ENCODE measurements around the gene ZRANB3.

The ZRANB3 gene

DNA sequence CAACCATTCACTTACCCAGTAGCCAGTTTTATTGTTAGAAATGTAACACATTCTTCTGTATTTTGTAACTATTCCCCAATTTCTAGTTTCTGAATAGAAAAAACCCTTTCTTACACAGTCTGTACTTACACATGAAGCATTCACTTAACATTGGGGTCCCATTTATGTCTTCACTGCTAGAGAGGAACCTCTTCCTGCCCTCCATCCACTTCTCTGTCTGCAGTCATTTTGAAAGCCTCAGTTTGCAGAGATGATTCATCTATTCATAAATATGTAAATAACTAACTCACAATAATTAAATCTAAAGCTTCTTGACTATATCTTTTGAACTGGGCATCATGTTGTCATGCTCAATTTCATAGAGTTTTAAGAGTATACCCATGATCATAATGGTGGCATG, 55.9 kb downstream of the ZRANB3 start:
- Histone ChIP-seq H3K9me3 (ENCODE audit: control insufficient read depth, insufficient read depth, low read depth, low read length) (no peaks in the 10 kb centered on the region), H3K27ac (ENCODE audit: extremely low read depth, low read depth, low read length) (no peak overlapping the region), H3K4me1 (ENCODE audit: control insufficient read depth, insufficient read depth, low read length) (no peaks in the 10 kb centered on the region), H3K4me3 (ENCODE audit: low read depth, low read length) (no peak overlapping the region), H3K36me3 (ENCODE audit: control insufficient read depth in 2 of 2, insufficient read depth in 1 of 2, low read length in 2 of 2) (no peaks in the 10 kb centered on the region; a peak in 1 of 3 replicates)
- TF ChIP-seq ZNF530 (tag by site-specific recombination; IDR thresholded peaks at IDR 0.05; ENCODE audit: low read depth) = no peak
- TF ChIP-seq REPIN1 (tag by site-specific recombination; IDR thresholded peaks at IDR 0.05; ENCODE audit: low read depth) = no peak
- TF ChIP-seq ZNF776 (tag by site-specific recombination; IDR thresholded peaks at IDR 0.05; ENCODE audit: borderline replicate concordance) = no peak
- no peak for TF ChIP-seq ZNF335 (tag by site-specific recombination; conservative IDR thresholded peaks at IDR 0.05)
- no peak for TF ChIP-seq ZNF549 (tag by site-specific recombination; IDR thresholded peaks at IDR 0.05)
- no peak for TF ChIP-seq ZNF24 (tag by site-specific recombination; IDR thresholded peaks at IDR 0.05)
- TF ChIP-seq TRIM28 (IDR thresholded peaks at IDR 0.05; ENCODE audit: borderline replicate concordance, low read length) = no peak
- TF ChIP-seq ZBTB48 (tag by site-specific recombination; IDR thresholded peaks at IDR 0.05) = no peak
- TF ChIP-seq ZNF157 (tag by site-specific recombination; IDR thresholded peaks at IDR 0.05) = no peak
- TF ChIP-seq ZNF658 (tag by site-specific recombination; IDR thresholded peaks at IDR 0.05) = no peak
- ChIA-PET CTCF (interaction anchor here (0.5 to 3.6 kb wide), 2 partner anchors 35 to 234 kb away, joined by 4 to 32 read pairs; no protein-coding TSS in a partner anchor), POLR2A (no interaction called here)

DNA sequence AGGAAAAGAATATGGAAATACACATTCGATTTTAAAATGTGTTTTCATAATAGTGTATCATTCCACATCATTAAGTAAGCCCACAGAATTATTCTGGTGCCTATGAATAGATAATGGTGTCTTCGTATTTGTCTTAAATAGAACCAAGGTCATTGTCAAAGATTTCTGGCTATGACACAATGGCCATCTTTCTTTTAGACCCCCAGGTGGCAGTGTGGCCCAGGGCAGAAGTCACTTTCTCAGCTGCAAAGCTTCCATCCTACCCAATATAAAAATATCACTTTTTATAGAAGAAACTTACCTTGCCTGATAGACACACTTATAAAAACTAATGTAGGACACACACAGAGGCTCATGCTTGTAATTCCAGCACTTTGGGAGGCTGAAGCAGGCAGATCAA, 57.5 kb downstream of the ZRANB3 start:
- no peak for TF ChIP-seq PRDM6 (tag by site-specific recombination; IDR thresholded peaks at IDR 0.05)
- TF ChIP-seq ZNF677 (tag by site-specific recombination; IDR thresholded peaks at IDR 0.05) = no peak
- no peak for TF ChIP-seq ZNF311 (tag by site-specific recombination; IDR thresholded peaks at IDR 0.05; ENCODE audit: borderline replicate concordance)
- TF ChIP-seq OVOL3 (tag by site-specific recombination; IDR thresholded peaks at IDR 0.05) = no peak
- TF ChIP-seq ZNF654 (tag by site-specific recombination; IDR thresholded peaks at IDR 0.05; ENCODE audit: low read depth) = peak; percentile 20; the same call in 1 of the 2 replicates
- no peak for TF ChIP-seq MYNN (tag by site-specific recombination; IDR thresholded peaks at IDR 0.05; ENCODE audit: borderline replicate concordance)
- POLR2A ChIA-PET = no interaction called here
- no peaks in the 10 kb centered on the region for H3K9me3 ChIP-seq (ENCODE audit: control insufficient read depth, insufficient read depth, low read depth, low read length)

DNA sequence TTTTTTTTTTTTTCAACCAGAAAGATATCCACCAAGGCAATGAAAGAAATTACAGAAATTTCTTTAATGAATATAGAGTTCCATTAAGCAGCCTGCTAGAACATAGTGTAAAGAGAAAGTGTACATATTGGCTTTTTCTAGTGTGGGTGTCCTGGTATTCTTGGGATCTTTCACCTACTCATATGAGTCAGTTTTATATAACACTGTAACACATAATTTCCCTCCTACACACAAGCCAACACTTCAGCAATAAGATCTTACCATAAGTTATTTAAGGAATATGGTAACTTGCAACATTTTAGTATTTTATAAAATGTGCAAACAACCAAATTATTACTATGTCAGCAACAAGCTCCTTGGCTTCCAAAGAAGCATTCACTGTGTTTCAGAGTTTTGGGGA, 59.9 kb downstream of the ZRANB3 start:
- no peaks in the 10 kb centered on the region for H3K9me3 ChIP-seq (ENCODE audit: control insufficient read depth, insufficient read depth, low read depth, low read length)
- no peak overlapping the region for H3K4me3 ChIP-seq (ENCODE audit: low read depth, low read length)
- H3K4me1 ChIP-seq (ENCODE audit: control insufficient read depth, insufficient read depth, low read length) = no peaks in the 10 kb centered on the region
- no peak overlapping the region for H3K27ac ChIP-seq (ENCODE audit: extremely low read depth, low read depth, low read length)
- ChIA-PET POLR2A (no interaction called here), CTCF (interaction anchor here (0.6 to 0.8 kb wide), 3 partner anchors 115 to 238 kb away, joined by 3 to 5 read pairs (median 3); no protein-coding TSS in a partner anchor)
- no peaks in the 10 kb centered on the region; a peak in 1 of 3 replicates for H3K36me3 ChIP-seq (ENCODE audit: control insufficient read depth in 2 of 2, insufficient read depth in 1 of 2, low read length in 2 of 2)
- TF ChIP-seq ZNF335 (tag by site-specific recombination; conservative IDR thresholded peaks at IDR 0.05) (no peak), ZFHX2 (tag by site-specific recombination; conservative IDR thresholded peaks at IDR 0.05) (0 out of 2 replicates have a peak, but pooled peaks have one; percentile 10), HOXA7 (CRISPR knock-in tag; IDR thresholded peaks at IDR 0.05; ENCODE audit: borderline replicate concordance) (no peak)

More for the DNA sequence above, 57.5 kb downstream of the ZRANB3 start:
- no peaks in the 10 kb centered on the region; a peak in 1 of 3 replicates for H3K36me3 ChIP-seq (ENCODE audit: control insufficient read depth in 2 of 2, insufficient read depth in 1 of 2, low read length in 2 of 2)
- CTCF ChIA-PET = interaction anchor here (0.6 to 3.6 kb wide), 11 partner anchors 25 to 470 kb away, joined by 3 to 32 read pairs (median 4); no protein-coding TSS in a partner anchor
- H3K4me1 ChIP-seq (ENCODE audit: control insufficient read depth, insufficient read depth, low read length) = no peaks in the 10 kb centered on the region
- H3K4me3 ChIP-seq (ENCODE audit: low read depth, low read length) = no peak overlapping the region
- H3K27ac ChIP-seq (ENCODE audit: extremely low read depth, low read depth, low read length) = no peak overlapping the region

DNA sequence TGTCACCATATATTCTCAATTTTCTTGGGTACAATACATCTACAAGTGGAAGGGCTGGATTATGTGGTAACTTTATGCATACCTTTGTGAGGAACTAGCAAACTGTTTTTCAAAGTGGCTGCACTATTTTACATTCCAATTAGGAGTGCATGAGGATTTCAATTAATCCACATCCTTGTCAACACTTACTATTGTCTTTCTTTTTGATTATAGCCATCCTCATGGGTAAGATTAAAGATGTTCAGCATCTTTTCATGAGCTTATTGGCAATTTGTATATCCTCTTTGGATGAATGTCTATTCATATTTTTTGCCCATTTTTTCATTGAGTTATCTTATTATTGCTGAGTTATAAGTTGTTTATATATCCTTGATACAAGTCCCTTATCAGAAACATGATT, 73.7 kb downstream of the ZRANB3 start:
- Histone ChIP-seq H3K4me3 (ENCODE audit: low read depth, low read length) (no peak overlapping the region), H3K9me3 (ENCODE audit: control insufficient read depth, insufficient read depth, low read depth, low read length) (no peaks in the 10 kb centered on the region), H3K4me1 (ENCODE audit: control insufficient read depth, insufficient read depth, low read length) (no peaks in the 10 kb centered on the region), H3K27ac (ENCODE audit: extremely low read depth, low read depth, low read length) (no peak overlapping the region), H3K36me3 (ENCODE audit: control insufficient read depth in 2 of 2, insufficient read depth in 1 of 2, low read length in 2 of 2) (no peaks in the 10 kb centered on the region)
- ChIA-PET CTCF (no interaction called here), POLR2A (no interaction called here)
- TF ChIP-seq ZNF670 (tag by site-specific recombination; IDR thresholded peaks at IDR 0.05; ENCODE audit: low read depth) = no peak
- TF ChIP-seq HOXC10 (CRISPR knock-in tag; IDR thresholded peaks at IDR 0.05) = no peak
- TF ChIP-seq ZFP69B (tag by site-specific recombination; IDR thresholded peaks at IDR 0.05) = no peak
- no peak for TF ChIP-seq TRIM28 (IDR thresholded peaks at IDR 0.05; ENCODE audit: borderline replicate concordance, low read length)
- no peak for TF ChIP-seq ZNF266 (tag by site-specific recombination; IDR thresholded peaks at IDR 0.05; ENCODE audit: low read depth)
- TF ChIP-seq, protein P1, sequence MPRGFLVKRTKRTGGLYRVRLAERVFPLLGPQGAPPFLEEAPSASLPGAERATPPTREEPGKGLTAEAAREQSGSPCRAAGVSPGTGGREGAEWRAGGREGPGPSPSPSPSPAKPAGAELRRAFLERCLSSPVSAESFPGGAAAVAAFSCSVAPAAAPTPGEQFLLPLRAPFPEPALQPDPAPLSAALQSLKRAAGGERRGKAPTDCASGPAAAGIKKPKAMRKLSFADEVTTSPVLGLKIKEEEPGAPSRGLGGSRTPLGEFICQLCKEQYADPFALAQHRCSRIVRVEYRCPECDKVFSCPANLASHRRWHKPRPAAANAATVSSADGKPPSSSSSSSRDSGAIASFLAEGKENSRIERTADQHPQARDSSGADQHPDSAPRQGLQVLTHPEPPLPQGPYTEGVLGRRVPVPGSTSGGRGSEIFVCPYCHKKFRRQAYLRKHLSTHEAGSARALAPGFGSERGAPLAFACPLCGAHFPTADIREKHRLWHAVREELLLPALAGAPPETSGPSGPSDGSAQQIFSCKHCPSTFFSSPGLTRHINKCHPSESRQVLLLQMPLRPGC (tag by site-specific recombination; IDR thresholded peaks at IDR 0.05) = no peak
- no peak for TF ChIP-seq ZBTB20 (tag by site-specific recombination; IDR thresholded peaks at IDR 0.05)
- TF ChIP-seq ZSCAN5A (tag by site-specific recombination; IDR thresholded peaks at IDR 0.05) = no peak
- TF ChIP-seq BCL11A (tag by site-specific recombination; IDR thresholded peaks at IDR 0.05; ENCODE audit: low read depth) = no peak
